Stimulated activated CD8-positive, alpha-beta memory T cell treated with anti-CD3 and anti-CD28 coated beads, Interleukin-12 subunit alpha, Interleukin-12 subunit beta, amount 100 ng/mL, for 1 hour (primary cell): ENCODE measurements around the gene HINT2.

Experiments used
- DNase-seq: peaks from one replicate; pipeline ENCODE4 v3.0.0-alpha.2; 2020; ENCODE audit warnings: low read depth

Gene HINT2

GRCh38 chr9:35774907-35775635 lies 39.8 kb downstream of the HINT2 start:
- DNase-seq = no peak

- DNase-seq = no peak
Observed at GRCh38 chr9:35771943-35772342, 42.9 kb downstream of the HINT2 start.

DNA sequence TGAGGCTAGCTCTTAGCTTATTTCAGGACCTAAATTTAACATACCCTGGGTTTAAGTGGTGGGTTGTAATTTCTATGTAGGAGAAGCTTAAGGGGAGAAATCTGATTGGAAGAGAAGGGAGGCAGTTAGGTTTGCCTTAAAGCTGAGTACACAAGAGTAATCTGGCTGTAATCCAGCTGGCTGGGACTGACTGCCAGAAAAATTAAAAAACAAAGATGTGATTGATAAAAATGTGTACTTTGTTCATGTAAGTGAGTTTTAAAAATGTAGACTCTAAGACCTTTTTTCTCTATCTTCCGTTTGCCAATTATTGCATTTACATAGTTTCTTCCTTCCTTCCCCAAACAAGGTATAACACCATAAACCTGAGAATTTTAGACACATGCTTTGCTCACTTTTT lies 43.3 kb downstream of the HINT2 start:
- no peak for DNase-seq

DNA sequence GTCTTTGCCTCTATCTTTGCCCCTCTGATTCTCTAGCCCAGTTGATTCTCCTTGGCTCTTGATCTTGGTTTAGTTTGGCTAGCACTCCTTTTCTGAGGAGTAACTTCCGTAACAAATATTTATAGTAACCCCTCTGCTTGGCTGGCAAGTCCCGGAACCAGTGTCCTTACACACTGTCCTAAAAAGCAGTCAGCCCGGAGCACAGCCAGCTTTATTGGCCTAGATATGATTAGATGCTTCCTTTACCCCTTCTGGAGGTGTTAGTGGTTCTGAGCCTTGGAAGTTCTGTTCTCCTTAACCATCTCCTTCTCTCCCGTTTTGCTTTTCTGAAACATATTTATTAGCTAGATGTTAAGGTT lies 43.8 kb downstream of the HINT2 start:
- DNase-seq = no peak

DNA sequence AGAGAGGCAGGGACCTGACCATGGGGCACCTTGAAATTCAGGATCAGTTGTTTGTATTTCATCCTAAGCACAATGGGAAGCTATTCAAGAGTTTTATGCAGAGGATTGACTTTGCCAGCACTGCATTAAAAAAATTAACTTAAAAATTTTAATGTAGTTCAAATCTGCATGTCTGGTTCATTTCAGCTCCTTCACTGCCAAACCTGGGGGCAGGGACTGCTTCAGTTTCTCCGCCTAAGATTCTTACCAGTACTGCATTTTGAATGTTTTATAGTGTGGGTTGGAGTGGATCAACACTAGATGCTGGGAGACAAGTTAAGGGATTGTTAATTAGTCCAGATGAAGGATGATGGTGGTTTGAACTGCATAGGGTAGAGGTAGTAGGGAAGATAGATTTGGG lies 45.1 kb downstream of the HINT2 start:
- DNase-seq = no peak

DNA sequence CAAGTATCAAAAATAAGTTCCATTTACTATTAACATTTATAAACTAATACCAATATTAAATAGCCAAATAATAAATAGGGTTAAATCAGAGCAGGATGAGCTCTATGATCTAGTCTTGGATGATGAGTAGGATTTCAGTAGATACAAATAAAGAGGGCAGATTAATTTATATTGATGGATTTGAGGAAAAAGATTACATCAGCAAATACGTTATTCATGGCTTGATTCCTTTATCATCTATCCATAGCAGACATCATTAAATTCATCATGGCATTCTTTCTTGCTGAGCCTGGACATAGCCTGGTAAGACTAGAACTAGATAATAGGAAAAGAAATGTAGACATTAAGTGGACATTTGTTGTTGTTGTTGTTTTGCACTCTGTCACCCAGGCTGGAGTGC lies 47.4 kb downstream of the HINT2 start:
- DNase-seq = no peak

DNA sequence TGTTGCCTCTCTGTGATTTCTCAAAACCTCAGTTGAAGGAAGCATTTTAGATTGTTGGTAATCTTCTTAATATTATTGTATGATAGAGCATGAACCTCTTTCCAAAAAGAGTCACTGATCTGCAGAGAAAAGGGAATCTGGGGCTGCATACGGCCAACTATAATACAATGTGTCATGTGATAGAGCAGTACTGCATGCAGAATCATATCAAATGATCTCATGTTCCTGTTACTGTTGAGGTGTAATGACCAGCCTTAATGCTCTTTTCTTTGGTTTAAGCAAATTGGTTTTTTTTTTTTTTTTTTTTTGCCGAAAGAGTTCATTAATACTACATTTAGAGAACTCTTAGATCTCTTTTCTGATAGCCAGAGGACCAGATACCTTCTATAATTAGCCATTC lies 47.8 kb downstream of the HINT2 start:
- DNase-seq = no peak

DNA sequence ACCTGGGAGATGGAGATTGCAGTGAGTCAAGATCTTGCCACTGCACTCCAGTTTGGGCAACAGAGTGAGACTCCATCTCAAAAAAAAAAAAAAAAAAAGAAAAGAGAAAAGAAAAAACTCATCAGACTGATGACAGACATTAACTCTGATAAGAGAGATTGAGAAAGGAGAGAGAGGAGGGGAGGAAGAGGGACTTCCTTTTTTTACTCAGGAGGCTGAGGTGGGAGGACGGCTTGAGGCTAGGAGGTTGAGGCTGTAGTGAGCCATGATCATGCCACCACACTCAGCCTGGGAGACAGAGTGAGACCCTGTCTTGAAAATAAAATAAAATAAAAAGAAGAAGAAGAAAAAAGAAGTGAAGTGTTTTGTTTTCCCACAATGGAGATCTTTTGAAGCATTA lies 51.0 kb downstream of the HINT2 start:
- no peak for DNase-seq

GRCh38 chr9:35763181-35763580 lies 51.7 kb downstream of the HINT2 start:
- no peak for DNase-seq
